Measurements from ENCODE around the gene CSF1R.
A peak's percentile ranks its signal among the peaks of the same experiment; 100 is the strongest.

- TF ChIP-seq, protein P1, sequence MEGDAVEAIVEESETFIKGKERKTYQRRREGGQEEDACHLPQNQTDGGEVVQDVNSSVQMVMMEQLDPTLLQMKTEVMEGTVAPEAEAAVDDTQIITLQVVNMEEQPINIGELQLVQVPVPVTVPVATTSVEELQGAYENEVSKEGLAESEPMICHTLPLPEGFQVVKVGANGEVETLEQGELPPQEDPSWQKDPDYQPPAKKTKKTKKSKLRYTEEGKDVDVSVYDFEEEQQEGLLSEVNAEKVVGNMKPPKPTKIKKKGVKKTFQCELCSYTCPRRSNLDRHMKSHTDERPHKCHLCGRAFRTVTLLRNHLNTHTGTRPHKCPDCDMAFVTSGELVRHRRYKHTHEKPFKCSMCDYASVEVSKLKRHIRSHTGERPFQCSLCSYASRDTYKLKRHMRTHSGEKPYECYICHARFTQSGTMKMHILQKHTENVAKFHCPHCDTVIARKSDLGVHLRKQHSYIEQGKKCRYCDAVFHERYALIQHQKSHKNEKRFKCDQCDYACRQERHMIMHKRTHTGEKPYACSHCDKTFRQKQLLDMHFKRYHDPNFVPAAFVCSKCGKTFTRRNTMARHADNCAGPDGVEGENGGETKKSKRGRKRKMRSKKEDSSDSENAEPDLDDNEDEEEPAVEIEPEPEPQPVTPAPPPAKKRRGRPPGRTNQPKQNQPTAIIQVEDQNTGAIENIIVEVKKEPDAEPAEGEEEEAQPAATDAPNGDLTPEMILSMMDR (IDR thresholded peaks at IDR 0.05; ENCODE audit: low read depth, low read length, poor library complexity, severe bottlenecking) = peak; percentile 63
- no peak for TF ChIP-seq EZH2phosphoT487 (IDR thresholded peaks at IDR 0.05; ENCODE audit: borderline replicate concordance, low read length)
Observed at GRCh38 chr5:150122158-150122510, 35.8 kb upstream of the CSF1R start.

All from DOHH2 (cell line).